Stimulated activated CD4-positive, alpha-beta T cell treated with anti-CD3 and anti-CD28 coated beads, TNF-alpha, amount 100 ng/mL, for 24 hours (primary cell): ENCODE results near the gene UGT1A10.

Experiments
- DNase-seq, 3 experiments: peaks; one replicate each; pipeline ENCODE4 v3.0.0-alpha.2; 2020; ENCODE audit warnings: low read depth in 3 of 3

Gene UGT1A10

DNA sequence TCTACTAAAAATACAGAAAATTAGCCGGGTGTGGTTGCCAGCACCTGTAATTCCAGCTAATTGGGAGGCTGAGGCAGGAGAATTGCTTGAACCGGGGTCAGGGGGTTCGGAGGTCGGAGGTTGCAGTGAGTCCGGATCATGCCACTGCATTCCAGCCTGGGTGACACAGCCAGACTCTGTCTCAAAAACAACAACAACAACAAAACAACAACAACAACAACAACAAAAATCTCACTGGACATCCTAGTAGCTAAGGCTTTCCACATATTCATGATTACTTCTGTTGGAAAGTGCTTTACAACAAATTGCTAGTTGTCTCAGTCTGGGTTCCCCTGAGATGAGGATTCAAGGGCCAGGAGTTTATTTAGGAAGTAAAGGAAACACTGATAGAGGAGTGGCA is 137.6 kb downstream of the UGT1A10 start:
- DNase-seq, result no peak

DNA sequence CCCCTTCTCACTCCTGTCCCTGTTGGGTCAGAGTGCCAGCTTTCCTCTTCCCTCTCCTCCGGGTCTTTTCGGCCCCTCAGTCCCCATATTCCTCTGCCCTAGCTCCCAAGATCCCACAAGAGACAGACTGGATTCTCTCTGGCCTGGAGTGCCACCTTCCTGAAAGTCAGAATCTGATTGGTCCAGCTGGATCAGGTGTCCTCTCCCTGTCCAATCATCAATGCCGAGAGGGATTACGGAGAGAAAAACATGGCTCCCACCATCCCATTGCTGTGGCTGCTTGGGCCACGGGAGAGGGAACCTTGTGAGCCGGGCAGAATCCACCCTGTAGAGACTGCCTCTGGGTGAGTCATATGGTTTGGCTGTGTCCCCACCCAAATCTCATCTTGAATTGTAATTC is 139.2 kb downstream of the UGT1A10 start:
- DNase-seq, result no peak

DNA sequence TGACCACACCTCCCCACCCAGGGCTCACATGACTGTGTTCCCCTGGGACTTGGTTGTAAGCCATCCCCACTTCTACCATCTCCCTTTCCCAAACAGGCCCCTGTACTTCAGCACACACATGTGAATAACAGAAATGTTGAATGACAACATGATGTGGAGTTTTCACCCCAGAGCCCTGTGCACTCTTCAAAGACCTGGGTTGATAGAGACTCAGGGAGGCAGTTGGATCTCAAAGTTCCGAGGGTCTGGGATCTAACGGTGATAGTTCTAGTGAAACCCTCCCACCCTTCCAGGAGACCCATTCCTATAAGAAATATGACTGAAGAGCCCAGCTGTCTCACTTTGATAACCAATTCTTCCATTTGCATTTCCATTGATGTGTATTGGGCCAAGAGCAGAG is 141.8 kb downstream of the UGT1A10 start, which contains the start of gene MROH2A:
MROH2A (plus strand) TSS at position 301 of the 400 bp plus-strand sequence. CDS start 1,029 bp downstream, outside the sequence.
- DNase-seq, result no peak

DNA sequence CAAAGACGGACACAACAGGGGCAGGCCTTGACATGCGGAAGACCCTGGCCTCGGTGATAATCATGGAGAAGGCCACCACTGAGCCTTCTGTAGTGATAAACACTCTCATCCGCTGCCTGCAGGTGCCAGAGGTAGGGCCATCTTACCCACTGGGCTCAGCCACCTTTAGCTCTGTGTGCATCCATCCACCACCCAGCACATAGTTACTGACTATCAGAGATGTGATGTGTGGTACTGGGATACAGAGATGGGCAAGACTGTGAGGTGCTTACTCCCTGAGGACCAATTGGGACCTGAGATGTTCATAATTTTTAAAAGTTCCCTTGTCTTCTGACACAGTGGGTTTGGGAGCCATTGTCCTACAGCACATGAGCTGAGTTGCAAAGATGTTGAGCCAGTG is 143.5 kb downstream of the UGT1A10 start:
- no peak for DNase-seq

DNA sequence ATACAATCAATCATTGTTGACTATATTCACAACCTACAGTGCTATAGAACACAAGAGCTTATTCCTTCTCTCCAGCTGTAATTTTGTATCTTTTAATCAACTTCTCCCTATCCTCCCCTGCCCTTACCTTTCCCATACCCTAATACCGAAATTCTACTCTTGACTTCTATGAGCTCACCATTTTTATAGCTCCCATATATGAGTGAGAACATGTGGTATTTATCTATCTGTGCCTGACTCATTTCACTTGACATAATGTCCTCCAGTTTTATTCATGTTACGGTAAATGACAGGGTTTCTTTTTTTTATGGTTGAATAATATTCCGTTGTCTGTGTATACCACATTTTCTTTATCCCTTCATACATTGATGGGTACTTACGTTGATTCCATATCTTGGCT is 144.5 kb downstream of the UGT1A10 start:
- no peak for DNase-seq

DNA sequence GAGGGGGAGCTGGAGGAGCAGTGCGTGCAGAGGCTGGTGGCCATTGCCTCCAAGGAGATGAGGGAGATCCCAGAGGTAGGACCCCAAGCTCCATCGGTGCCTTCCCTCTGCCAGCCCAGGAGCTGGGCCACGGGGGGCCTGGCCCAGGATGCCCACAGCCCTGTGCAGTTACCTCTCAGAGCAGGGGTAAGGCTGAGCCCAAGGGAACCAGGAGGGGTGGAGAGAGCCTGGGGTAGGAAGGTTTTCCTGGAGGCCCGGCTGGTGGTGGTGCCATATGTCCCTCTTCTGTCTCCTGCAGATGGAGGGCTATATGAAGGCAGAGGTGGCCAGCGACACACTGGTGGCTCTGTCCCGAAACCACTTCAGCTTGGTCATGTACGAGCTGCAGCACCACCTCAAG is 153.3 kb downstream of the UGT1A10 start:
- no peak for DNase-seq

DNA sequence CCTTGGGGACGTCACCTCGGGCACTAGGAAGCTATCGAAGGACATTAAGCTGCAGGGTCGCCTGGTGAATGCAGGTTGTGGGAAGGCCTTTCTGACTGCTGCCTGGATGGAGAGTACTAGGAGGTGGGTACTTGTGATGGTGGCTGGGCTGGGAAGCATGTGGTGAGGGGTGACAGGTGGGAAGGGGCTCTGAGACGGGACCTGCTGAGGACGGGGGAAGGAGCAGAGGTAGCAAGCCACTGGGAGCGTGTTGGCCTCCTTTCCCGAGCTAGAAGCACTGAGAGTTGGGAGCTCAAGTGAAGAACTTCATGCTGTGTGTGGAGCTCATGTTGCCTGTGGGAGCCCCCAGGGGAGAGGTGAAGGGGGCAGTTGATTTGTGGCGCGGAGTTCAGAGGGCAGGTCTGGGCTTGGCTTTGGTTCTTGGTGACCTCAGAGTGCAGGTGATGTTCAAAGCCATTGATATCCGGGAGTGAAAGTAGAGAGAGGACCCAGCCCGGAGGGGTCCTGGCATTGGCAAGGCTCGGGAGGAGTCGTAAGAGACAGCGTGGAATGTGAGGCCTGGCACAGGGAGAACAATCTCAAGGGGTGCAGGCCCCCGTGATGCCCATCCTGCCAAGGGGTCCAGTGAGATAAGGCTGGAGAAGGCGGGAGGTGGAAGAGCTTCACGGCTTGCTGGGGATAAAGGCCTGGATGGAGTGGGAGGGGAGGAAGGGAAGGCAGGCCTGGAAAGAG is 155.1 kb downstream of the UGT1A10 start:
- DNase-seq, result no peak

DNA sequence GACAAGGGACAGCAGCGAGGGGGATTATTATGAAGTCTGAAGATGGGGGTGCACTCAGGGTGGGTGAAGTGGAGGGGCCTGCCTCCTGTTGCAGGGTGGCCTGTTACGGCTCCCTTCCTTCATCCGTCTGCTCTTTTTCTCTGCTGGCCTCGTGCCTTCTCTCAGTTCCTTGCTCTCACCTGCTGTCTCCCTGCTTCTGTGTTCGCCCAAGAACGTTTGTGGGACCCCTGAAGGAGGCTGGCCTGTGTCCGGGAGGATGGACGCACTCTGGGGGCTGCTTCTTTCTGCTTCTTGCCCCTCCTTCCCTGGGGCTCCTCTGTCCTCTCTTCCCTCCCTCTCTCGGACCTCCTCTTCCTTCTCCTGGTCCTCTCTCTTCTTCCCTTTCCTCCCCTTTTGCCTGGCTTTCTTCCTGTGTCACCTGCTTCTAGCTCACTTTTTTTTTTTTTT is 155.7 kb downstream of the UGT1A10 start:
- DNase-seq, result no peak

DNA sequence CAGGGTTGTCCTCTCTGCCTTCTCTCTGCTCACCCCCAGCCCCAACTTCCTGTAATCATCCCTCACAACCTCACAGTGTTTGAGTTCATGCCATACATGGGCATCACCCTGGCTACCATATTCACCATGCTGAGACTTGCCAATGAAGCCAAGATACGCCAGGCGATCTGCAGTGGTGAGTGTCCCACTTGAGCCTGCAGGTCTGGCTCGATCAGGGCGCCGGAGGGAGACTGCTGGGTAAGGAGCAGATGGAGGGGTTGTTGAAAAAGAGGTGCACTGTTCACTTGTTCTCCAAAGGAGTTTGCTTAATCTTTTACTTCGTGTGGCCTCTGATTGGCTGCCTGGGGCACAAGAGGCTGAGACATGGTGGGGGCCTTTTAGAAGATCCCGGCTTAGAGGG is 156.5 kb downstream of the UGT1A10 start:
- no peak for DNase-seq

DNA sequence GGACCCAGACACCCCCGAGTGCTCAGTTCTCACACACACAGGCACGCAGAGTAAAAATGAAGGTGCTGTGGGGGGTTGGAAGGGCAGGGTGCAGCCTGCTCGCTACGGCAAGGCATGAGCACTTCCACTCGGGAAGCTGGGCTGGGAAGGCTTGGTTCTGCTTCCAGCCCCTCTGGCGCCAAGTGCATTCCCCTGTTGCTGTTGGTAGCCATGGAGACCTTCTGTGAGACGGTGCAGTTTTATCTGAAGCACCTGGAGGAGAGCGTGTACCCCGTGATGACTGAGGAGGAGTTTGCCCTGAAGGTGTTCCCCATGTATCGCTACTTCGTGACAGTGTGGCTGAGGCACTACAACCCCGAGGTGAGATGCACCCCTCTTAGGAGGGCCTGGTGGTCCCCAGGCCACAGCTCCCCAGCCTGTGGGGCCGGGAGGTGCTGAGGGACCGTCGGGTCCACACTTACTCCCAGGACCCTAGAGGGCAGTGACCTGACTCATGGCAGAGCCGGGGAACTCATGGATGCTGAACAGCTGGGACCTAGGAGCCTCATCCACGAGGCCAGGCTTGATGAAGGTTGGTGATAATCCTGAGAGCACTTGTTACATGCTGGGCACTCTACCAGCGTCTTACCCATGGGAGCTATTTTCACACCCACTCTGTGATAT is 157.3 kb downstream of the UGT1A10 start:
- no peak for DNase-seq

DNA sequence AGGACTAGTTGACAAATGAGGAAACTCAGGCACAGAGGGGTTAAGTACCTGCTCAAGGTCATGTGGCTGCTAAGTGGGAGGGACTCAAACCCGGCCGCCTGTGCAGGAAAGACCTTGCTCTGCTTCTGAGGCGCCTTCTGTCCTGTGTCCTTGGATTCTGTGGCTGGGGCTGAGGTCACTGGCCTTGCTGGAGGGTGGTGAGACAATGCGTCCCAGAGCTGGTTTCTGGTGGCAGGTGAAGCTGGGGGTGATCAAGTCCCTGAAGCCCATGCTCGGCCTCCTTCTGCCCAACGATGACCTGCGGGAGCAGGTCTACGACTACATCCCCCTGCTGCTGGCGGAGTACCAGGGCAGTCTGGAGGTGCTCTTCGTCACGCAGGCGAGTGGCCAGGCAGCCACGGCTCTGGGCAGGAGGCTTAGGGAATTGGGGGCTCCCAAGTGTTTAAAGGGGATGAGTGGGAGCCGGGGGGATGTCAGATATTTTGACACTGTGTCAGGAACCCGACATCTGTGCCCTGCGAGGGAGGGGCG is 157.9 kb downstream of the UGT1A10 start:
- no peak for DNase-seq

DNA sequence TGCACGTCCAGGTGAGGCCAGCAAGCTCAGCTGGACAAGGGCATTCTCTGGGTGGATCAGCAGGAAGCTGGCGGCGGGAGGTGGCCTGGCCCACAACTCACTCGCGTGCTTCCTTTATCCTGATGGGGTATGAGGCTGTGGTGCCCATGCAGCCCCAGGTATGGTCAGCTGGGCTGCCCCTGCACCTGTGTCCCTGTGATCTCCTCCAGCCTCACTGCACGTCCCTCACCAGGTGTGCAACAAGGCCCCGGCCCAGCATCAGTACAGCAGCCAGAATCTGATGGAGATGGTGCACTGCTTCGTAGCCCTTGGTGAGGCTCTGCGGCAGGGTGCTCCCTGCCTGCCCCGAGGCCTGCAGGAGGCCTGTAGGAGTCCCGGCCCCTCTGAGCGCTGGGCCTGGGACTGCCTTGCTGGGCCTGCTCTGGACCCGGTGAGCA is 159.5 kb downstream of the UGT1A10 start:
- DNase-seq, result no peak

DNA sequence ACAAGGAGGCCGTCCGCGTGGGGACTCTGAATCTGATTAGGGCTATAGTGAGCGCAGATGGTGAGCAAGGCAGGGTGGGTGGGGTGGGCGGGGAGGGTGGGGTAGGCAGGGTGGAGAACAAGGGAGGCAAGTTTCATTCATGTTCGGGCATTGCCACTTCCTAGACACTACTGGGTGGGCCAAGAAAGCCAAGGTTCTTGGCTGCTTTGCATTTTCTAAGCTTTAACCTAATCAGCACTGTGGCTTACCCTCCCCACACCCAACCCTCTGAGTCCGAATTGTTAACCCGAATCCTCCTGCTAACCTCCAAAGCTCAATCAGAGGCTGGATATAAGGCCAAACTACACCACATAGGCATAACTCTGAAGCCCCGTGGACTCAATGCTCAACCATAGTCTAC is 160.0 kb downstream of the UGT1A10 start:
- DNase-seq, result no peak

DNA sequence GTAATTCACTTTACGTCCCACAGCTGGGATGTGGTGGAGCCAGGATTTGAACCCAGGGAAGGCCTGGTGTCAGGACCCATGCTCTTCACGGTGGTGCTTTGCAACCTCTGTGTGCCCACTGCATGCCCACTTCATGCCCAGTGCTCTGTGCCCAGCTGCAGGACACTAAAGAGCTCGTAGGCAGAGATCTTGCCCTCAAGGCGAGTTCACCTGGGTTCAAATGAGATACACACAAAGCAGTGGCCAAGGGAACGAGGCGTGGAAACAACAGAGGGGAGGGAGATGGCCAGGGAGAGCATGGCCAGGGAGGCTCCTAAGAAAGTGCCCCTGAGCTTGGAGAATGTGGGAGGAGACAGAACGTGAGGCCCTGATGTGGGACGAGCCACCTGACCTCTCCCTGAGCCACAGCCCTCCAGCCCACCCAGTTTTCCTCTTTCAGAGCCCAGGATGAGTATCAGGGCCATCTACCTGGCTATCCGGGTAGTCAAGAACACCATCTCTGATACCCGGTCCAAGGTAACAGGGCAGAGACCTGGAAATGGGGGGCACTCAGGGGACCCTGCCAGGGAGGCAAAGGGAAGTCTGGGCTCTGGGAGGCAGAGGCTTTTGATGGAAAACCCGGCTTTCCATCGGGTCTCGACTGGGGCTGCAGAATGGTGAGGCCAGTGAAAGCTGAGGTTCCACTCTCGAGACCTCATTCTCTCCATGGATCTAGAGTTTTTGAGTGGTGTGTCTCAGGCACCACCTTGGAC is 162.3 kb downstream of the UGT1A10 start:
- no peak for DNase-seq

DNA sequence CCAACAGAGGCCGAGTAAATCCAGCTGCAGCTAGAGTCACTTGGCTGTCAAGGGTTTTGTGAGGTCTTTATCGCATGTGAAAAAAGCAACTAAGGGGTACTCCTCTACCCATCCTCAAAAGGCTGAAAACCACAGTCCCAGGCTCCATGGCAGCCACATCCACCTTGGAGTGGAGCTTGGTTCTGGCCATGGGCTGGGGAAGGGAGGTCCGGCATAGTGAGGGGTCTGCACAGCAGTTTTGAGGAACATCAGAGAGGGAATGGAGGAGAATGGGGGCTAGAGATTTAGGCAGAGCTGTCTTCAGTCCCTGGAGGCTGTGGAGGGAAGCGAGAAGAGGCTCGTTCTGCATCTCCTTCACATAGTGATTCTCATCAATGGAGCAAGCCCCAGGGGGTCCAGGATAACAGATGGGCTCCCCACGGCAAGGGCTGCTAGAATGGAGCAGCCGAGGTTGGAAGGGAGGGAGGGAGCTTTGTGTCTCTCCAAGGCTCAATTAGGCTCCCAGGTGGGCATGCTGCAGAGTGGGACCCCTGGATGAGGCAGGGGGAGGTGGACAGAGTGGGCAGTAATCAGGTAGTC is 162.9 kb downstream of the UGT1A10 start:
- no peak for DNase-seq

DNA sequence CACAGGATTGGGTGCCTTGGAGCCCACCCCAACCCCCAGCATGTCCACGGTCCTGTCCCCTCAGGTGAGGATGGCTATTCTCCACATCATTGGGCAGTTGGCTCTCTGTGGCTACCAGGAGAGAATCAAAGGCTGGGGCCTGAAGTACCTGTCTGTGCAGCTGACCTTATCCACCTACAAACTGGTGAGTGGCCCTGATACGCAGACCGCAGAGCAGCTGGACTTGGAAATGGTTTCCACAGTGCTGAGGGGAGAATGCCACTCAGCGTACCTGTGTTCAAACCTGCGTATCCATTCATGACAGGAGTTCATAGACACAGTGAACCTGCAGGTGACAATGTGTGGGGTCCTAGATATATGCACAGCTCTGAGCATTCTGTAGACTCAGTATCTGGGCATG is 163.5 kb downstream of the UGT1A10 start:
- DNase-seq, result no peak

DNA sequence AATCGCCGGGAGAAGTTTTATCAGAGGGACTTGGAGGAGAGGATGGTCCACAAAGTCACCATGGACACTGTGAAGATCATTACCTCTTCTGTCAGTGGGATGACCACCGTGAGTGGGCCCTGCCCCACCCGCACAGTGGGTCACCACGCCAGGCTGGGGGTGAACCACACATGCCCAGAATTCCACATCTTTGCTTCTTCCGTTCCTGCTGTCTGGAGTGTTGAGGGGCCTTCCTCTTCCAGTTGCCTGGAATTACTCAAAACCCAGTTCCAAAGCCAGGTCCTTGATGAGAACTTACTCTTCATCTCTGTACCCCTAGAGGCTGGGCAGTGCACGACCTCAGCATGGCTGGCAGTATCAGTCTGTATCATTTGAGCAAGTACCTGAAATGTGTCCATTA is 164.0 kb downstream of the UGT1A10 start:
- no peak for DNase-seq

DNA sequence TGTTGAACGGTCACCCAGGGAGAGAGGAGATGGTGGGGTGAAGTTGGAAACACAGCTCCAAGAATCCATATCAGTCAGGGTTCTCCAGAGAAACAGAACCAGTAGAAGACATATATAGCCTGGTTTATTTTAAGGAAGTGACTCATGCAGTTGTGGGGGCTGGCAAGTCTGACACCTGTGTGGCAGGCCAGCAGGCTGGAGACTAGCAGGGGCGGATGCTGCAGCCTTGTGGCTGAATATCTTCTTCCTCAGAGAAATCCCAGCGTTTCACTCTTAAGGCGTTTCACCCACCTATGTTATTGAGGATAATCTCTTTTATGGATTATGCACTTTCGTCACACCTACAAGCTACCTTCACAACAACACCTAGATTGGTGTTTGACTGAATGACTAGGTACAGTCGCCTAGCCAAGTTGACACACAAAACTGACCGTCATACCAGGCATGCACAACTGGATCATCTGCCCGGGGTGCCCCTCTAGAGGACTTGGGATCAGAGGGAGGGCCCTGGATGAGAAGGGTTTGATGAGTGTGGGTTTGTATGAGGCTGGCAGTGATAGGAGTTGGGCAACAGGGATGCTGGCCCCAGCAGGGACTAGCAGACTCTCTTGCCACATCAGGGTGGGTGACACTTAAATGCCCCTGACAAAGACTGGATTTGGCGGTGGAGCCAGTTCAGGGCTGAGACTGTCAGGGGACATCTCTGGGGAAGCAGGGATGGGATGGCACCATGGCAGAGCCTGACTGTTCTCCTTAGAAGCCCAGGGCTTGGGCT is 165.3 kb downstream of the UGT1A10 start:
- DNase-seq, result no peak

DNA sequence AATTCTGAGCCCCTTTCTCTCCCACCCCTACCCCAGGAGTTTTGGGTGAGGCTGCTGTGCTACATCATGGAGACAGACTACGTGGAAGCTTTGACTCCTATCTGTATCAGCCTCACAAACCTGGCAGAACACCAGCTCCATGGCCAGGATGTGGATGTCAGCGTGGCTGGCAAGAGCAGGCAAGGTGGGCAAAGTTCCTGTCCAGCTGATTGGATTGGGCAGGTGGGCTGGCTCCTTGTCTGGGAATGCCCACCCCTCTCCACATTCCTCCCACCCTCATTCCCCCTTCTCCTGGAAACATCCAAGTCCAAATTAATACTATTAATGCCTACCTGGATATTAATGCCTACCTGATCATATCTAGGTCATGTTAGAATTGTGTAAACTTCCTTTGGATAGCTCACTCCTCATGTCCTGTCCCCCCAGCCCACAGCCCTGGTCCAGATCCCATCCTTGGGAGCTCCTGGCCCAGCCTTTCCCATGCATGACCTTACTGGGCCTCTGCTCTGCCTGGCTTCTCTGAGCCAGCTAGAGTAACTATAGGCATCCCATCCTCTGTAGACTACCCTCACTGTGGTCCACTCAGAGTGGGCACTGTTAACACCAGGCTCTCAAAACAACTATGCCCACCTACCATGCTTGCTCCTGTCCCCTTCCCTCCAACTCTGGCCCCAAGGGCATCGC is 166.0 kb downstream of the UGT1A10 start:
- DNase-seq, result no peak

DNA sequence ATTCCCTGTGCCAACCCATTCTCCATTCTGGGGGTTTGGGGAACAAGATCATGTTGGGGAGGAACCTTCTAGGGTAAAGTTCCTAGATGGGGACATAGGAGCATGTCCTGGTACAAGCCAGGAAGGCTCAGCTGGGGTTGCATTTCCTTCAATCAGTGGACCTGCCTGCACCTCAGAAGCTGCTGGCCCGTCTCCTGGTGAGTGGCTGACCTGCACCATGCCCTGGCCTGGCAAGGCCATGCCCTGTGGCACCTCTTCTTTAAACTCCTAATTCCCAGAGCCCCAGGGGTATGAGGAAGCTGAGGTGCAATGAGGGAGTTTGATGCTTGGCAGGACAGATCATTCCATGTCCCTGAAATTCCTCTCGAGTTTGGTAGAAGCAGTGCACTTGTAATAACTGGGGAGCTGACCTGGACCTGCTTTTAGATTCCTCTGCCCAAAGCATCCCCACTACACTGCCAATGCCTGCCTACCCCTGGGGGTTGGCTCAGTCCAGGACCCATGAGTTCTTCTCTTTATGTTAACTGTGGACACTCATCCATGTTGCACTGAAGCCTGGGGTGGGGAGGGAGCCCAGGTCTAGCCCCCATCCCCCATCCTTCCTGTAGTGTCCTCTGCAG is 167.2 kb downstream of the UGT1A10 start:
- DNase-seq, result no peak
